ENCODE measurements around the gene PRDM9. TPM values are rescaled to one million over a fixed set of nuclear protein-coding genes. Genes with fewer than 3 reads are reported as not detected.
"Not testable (repeated sequence)": the region's sequence is repeated elsewhere in the genome, so short reads cannot be mapped to it uniquely, and the experiment has no call there.

Gene PRDM9
- total RNA-seq, 1 donor from 2014 or later, result not detected

DNA sequence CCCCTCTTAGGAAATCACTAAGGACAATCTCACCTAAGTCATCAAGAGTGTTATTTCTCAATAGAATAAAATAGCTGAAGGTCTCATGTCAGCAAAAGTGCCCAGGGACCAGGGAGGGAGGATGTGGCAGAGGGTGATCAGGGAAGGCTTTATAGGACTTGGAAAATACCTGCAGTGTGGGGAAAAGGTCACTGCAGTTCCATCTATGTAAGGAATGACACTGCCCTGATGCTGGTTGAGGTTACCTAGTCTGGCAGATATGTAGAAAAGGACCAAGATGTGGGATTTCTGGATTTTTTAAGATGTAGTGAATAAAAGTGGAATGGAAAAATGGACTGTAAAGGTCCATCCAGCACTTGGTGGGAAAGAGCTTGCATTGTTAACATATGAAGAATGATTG lies 18.3 kb downstream of the PRDM9 start:
- intact Hi-C loops (cut with DNase I), result no loop called here
- no peak for DNase-seq (ENCODE audit: low spot score)

- DNase-seq (ENCODE audit: low spot score); intact Hi-C loops (cut with DNase I): not testable (repeated sequence)
These were observed 19.2 kb downstream of the PRDM9 start for GRCh38 chr5:23526616-23527015.

DNA sequence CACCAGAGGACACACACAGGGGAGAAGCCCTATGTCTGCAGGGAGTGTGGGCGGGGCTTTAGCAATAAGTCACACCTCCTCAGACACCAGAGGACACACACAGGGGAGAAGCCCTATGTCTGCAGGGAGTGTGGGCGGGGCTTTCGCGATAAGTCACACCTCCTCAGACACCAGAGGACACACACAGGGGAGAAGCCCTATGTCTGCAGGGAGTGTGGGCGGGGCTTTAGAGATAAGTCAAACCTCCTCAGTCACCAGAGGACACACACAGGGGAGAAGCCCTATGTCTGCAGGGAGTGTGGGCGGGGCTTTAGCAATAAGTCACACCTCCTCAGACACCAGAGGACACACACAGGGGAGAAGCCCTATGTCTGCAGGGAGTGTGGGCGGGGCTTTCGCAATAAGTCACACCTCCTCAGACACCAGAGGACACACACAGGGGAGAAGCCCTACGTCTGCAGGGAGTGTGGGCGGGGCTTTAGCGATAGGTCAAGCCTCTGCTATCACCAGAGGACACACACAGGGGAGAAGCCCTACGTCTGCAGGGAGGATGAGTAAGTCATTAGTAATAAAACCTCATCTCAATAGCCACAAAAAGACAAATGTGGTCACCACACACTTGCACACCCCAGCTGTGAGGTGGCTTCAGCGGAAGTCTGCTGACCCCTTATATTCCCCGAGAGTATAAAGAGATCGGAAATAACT lies 20.0 kb downstream of the PRDM9 start:
- intact Hi-C loops (cut with DNase I); DNase-seq (ENCODE audit: low spot score): not testable (repeated sequence)

DNA sequence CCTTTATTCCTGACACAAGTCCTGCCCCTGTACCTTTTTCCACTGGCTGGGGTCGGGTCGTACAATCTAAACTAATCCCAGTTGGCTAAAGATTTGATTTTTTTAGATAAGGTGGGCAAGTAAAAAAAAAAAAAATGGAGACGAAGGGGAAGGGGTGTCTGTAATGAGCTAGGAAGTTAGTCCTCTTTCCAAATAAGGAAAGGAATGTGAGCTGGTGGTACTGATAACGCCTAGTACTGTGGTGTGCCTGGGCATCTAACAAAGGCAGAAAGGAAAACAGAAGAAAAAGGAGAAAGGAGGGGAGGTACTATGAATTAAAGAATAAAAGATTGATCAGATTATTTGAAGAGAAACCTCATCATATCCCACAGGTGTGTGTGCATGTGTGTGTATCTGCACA lies 21.3 kb downstream of the PRDM9 start:
- intact Hi-C loops (cut with DNase I), result no loop called here
- no peak for DNase-seq (ENCODE audit: low spot score)

DNA sequence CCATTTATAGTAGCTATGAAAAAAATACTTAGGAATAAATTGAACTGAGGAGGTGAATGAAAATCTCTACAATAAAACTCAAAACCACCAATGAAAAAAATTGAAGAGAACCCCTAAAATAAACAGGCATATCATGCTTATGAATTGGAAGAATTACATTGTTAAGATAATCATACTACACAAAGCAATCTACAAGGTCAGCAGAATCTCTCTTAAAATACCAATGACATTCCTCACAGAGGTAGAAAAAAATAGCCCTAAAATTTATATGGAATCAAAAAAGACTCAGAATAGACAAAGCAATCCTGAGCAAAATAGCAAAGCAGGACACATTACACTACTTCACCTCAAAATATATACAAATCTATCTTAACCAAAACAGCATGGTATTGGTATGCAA lies 23.2 kb downstream of the PRDM9 start:
- no peak for DNase-seq (ENCODE audit: low spot score)
- intact Hi-C loops (cut with DNase I), result no loop called here

DNA sequence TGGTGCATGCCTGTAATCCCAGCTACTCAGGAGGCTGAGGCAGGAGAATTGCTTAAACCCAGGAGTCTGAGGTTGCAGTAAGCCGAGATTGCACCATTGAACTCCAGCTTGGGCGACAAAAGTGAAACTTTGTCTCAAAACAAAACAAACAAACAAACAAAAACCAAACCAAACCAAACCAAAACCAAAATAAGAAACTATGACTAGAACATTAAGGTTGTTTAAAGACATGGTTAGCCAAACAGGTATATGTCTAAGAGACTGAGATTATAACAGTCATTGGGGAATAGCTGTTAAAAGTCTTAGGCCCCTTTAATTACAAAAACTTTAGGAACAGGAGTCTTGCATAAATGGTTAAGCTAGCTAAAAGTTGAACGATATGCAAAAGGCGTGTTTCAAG lies 63.6 kb downstream of the PRDM9 start:
- DNase-seq (ENCODE audit: low spot score), result no peak
- intact Hi-C loops (cut with DNase I), result no loop called here
